ENCODE results near the gene OR8B12.

- TF ChIP-seq POLR2A (IDR thresholded peaks at IDR 0.05) (no peak), CTCF (IDR thresholded peaks at IDR 0.05) (no peak)
Measured at GRCh38 chr11:124520550-124520854, 23.0 kb downstream of the OR8B12 start.
